Measurements from ENCODE around the gene RUVBL2.

DNA sequence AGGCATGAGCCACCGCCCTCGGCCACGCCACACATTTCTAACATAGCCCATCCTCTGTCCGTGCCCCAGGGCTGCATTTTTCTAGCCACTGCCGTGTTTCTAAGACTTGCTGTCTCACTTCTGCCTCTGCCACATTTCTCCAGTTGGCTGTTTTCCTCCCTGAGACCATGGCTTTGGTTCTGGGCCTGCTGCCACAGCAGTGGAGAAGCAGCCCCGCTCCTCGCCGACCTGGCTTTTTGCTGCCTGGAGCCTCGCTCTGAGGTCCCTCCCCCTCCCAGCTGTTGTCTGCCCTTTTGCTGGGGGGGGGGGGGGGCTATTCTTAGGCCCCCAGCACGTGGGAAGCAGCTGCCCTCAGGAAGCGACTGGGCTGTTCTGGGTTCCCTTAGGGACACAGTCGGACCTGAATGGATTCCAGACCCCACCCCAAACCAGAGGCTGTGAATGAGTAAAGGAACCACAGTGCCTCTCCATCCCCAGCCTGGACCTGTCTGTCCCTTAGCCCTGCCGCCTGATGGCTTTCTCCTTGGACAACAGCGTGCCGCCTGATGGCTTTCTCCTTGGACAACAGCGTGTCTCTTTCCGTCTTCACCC lies 3.9 kb upstream of the RUVBL2 start:
- TF ChIP-seq RAD21 (IDR thresholded peaks at IDR 0.05) (no peak), RXRA (IDR thresholded peaks at IDR 0.05) (no peak), NR2F2 (IDR thresholded peaks at IDR 0.05) (no peak), TAF1 (conservative IDR thresholded peaks at IDR 0.05) (no peak), GABPA (IDR thresholded peaks at IDR 0.05 in 1 of 2, conservative IDR thresholded peaks at IDR 0.05 in 1 of 2) (no peak)
- TF ChIP-seq, protein P1, sequence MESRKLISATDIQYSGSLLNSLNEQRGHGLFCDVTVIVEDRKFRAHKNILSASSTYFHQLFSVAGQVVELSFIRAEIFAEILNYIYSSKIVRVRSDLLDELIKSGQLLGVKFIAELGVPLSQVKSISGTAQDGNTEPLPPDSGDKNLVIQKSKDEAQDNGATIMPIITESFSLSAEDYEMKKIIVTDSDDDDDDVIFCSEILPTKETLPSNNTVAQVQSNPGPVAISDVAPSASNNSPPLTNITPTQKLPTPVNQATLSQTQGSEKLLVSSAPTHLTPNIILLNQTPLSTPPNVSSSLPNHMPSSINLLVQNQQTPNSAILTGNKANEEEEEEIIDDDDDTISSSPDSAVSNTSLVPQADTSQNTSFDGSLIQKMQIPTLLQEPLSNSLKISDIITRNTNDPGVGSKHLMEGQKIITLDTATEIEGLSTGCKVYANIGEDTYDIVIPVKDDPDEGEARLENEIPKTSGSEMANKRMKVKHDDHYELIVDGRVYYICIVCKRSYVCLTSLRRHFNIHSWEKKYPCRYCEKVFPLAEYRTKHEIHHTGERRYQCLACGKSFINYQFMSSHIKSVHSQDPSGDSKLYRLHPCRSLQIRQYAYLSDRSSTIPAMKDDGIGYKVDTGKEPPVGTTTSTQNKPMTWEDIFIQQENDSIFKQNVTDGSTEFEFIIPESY (IDR thresholded peaks at IDR 0.05), result no peak
- TF ChIP-seq, protein P2, sequence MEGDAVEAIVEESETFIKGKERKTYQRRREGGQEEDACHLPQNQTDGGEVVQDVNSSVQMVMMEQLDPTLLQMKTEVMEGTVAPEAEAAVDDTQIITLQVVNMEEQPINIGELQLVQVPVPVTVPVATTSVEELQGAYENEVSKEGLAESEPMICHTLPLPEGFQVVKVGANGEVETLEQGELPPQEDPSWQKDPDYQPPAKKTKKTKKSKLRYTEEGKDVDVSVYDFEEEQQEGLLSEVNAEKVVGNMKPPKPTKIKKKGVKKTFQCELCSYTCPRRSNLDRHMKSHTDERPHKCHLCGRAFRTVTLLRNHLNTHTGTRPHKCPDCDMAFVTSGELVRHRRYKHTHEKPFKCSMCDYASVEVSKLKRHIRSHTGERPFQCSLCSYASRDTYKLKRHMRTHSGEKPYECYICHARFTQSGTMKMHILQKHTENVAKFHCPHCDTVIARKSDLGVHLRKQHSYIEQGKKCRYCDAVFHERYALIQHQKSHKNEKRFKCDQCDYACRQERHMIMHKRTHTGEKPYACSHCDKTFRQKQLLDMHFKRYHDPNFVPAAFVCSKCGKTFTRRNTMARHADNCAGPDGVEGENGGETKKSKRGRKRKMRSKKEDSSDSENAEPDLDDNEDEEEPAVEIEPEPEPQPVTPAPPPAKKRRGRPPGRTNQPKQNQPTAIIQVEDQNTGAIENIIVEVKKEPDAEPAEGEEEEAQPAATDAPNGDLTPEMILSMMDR (IDR thresholded peaks at IDR 0.05; ENCODE audit: low read depth, low read length, missing input control), result no peak
- TF ChIP-seq, protein P3, sequence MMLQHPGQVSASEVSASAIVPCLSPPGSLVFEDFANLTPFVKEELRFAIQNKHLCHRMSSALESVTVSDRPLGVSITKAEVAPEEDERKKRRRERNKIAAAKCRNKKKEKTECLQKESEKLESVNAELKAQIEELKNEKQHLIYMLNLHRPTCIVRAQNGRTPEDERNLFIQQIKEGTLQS (IDR thresholded peaks at IDR 0.05), result no peak
